ENCODE data around the gene PANK1. TPM values are rescaled to one million over a fixed set of nuclear protein-coding genes. Genes with fewer than 3 reads are reported as not detected.

Gene PANK1
- total and polyA plus RNA-seq, 2 of the 4 experiments (the other 2 are of a cell fraction) = 3.0 to 8.8 TPM

DNA sequence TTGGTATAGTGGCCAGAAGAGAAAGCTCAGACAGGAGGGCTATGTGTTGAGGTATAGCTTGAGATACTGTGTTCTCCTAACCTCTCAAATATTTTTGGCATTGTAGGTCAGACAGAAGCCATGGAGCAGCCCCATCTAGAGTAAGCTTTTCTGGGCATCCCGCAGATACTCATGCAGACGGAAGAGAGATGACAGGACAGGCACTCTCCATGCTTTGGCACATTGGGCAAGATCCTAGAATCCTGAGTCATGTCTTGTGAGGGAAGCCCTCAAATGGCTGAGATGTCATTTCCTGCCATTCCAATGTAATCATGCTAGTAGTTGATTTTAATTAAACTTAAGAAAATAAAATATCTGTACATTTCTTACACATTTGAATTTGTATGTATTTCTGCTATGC is 39.6 kb upstream of the PANK1 start:
- Histone ChIP-seq H3K27me3 (ENCODE audit: control insufficient read depth, insufficient read depth, low read length) (no peaks in the 10 kb centered on the region), H3K79me1 (ENCODE audit: low read depth in 1 of 2, low read length in 2 of 2) (no peaks in the 10 kb centered on the region), H3K9me1 (ENCODE audit: insufficient read depth, low read length) (no peaks in the 10 kb centered on the region; the same call in 1 of the 2 replicates), H4K20me1 (ENCODE audit: insufficient read depth, low read length) (no peaks in the 10 kb centered on the region), H3K4ac (ENCODE audit: low read depth, low read length) (no peak overlapping the region), H2AK9ac (replicated peaks; ENCODE audit: low read depth, low read length, poor library complexity) (peak overlapping the region; percentile 58), H4K5ac (ENCODE audit: low read depth, low read length) (no peak overlapping the region), H4K91ac (ENCODE audit: insufficient read depth, low read depth, low read length) (no peak overlapping the region), H3K4me1 (ENCODE audit: control insufficient read depth, insufficient read depth, low read length) (no peaks in the 10 kb centered on the region), H3K14ac (replicated peaks; ENCODE audit: low read depth, low read length) (no peak overlapping the region), H2BK15ac (ENCODE audit: low read depth, low read length) (no peak overlapping the region), H2BK5ac (ENCODE audit: low read depth, low read length, poor library complexity, severe bottlenecking) (no peak overlapping the region), H3K18ac (ENCODE audit: low read depth, low read length) (no peak overlapping the region), H3K4me2 (ENCODE audit: low read depth, low read length) (no peak overlapping the region), H3K36me3 (ENCODE audit: control insufficient read depth, insufficient read depth, low read length) (no peaks in the 10 kb centered on the region), H3K4me3 (ENCODE audit: insufficient read depth, low read depth, low read length) (no peak overlapping the region), H3K56ac (ENCODE audit: extremely low read depth, insufficient read depth, low read length) (no peak overlapping the region), H4K8ac (ENCODE audit: low read depth in 2 of 2, low read length in 2 of 2) (no peak overlapping the region), H2AK5ac (ENCODE audit: low read depth, low read length) (no peak overlapping the region), H2BK120ac (ENCODE audit: low read depth, low read length) (no peak overlapping the region), H3K27ac (ENCODE audit: insufficient read depth, low read length) (no peak overlapping the region), H3K9ac (ENCODE audit: low read depth, low read length) (no peak overlapping the region), H3K9me3 (ENCODE audit: control insufficient read depth, insufficient read depth, low read length) (no peaks in the 10 kb centered on the region), H3K23ac (ENCODE audit: low read depth, low read length) (no peak overlapping the region), H2BK20ac (ENCODE audit: low read depth, low read length) (no peak overlapping the region), H2AFZ (replicated peaks; ENCODE audit: low read length, poor library complexity) (no peak overlapping the region)
- dilution Hi-C loops (cut with HindIII; ENCODE audit: low sequenced_read_pairs, unreplicated experiment) = no loop called here
- intact Hi-C loops (cut with micrococcal nuclease) = no loop called here
- ChIA-PET POLR2A (ENCODE audit: unreplicated experiment) (no interaction called here), CTCF (no interaction called here)
- BruUV-seq (replicated peaks) = no TSS peak
- ATAC-seq (ENCODE audit: low read depth) (no peak; the same call in 1 of the 2 replicates), DNase-seq (peak; percentile 46)
- TF ChIP-seq, protein P1, sequence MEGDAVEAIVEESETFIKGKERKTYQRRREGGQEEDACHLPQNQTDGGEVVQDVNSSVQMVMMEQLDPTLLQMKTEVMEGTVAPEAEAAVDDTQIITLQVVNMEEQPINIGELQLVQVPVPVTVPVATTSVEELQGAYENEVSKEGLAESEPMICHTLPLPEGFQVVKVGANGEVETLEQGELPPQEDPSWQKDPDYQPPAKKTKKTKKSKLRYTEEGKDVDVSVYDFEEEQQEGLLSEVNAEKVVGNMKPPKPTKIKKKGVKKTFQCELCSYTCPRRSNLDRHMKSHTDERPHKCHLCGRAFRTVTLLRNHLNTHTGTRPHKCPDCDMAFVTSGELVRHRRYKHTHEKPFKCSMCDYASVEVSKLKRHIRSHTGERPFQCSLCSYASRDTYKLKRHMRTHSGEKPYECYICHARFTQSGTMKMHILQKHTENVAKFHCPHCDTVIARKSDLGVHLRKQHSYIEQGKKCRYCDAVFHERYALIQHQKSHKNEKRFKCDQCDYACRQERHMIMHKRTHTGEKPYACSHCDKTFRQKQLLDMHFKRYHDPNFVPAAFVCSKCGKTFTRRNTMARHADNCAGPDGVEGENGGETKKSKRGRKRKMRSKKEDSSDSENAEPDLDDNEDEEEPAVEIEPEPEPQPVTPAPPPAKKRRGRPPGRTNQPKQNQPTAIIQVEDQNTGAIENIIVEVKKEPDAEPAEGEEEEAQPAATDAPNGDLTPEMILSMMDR (conservative IDR thresholded peaks at IDR 0.05; ENCODE audit: low read depth, low read length) = no peak
- peak; percentile 82 for TF ChIP-seq CEBPB (IDR thresholded peaks at IDR 0.05; ENCODE audit: low read depth, low read length)
- WGBS, 2 experiments (ENCODE audit: extremely low coverage in 2 of 2, insufficient read length in 1 of 2) = no CpG with 5 or more reads among the region's 2 CpGs
- in situ Hi-C loops (cut with MboI; ENCODE audit: low sequenced_read_pairs) = no loop called here

Measured in IMR-90 (cell line).